ENCODE data around the gene UROS.

DNA sequence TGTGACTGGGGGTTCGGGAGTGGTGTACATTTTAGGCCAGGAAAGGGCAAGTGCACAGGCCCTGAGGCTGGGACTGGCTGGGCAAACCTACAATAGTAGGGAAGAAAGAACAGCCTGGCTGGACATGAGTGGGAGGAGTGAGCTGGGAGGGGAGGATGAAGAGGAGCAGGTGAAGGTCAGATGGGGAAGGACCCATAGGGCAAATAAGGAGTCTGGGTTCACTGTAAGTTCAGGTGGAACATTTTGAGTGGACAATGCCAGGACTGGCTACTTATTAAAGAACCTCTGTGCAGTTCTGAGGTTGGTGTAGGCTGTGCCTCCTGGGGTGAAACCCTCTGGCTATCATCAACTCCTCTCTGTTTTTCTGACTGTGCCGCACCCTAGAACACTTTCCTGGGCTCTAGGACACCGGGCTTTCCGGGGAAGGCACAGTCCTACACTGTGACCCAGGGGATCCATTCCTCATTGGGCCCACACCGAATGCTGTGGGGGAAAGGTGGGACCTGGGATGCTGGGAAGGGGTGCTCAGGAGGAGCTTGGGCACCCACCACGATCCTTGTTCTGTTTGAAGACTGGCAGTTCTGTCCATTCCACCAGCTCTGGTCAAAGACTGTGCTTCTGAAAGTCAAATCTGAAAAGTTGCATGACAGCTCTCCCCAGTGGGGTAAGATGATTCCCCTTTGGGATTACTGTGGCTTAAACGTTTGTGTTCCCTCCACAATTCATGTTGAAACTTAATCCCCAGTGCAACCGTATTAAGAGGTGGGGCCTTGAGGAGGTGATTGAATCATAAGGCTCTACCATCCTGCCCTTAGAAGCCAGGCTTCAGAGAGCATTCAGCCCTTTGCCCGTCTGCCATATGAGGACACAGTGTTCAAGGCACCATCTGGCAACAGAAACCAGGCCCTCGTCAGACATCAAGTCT, 43.4 kb downstream of the UROS start:
- TF ChIP-seq, protein P1, sequence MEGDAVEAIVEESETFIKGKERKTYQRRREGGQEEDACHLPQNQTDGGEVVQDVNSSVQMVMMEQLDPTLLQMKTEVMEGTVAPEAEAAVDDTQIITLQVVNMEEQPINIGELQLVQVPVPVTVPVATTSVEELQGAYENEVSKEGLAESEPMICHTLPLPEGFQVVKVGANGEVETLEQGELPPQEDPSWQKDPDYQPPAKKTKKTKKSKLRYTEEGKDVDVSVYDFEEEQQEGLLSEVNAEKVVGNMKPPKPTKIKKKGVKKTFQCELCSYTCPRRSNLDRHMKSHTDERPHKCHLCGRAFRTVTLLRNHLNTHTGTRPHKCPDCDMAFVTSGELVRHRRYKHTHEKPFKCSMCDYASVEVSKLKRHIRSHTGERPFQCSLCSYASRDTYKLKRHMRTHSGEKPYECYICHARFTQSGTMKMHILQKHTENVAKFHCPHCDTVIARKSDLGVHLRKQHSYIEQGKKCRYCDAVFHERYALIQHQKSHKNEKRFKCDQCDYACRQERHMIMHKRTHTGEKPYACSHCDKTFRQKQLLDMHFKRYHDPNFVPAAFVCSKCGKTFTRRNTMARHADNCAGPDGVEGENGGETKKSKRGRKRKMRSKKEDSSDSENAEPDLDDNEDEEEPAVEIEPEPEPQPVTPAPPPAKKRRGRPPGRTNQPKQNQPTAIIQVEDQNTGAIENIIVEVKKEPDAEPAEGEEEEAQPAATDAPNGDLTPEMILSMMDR (IDR thresholded peaks at IDR 0.05), result no peak
- TF ChIP-seq POLR2A (IDR thresholded peaks at IDR 0.05), result no peak
